Activated T-cell treated with anti-CD3 and anti-CD28 coated beads, Interleukin-2, amount 50 U/mL, for 72 hours (primary cell): ENCODE data around the gene CCDC194. TPM values are rescaled to one million over a fixed set of nuclear protein-coding genes. Genes with fewer than 3 reads are reported as not detected.

Experiments used
- ATAC-seq, 2 donors: fragments of 150-1000 bp; cut with Tn5 transposase; replicated peaks in 1 of 2; 2 replicates each; pipeline ENCODE4 v1.10.0; 2021; ENCODE audit warnings: moderate library complexity in 2 of 2, mild to moderate bottlenecking in 1 of 2
- DNase-seq, 2 donors: peaks; one replicate each; pipeline ENCODE4 v3.0.0; 2021 to 2022; ENCODE audit warnings: mixed read lengths in 1 of 2
- H3K27ac Mint-ChIP-seq: one replicate; pipeline ENCODE4 v1.8.0; 2022; ENCODE audit warnings: mild to moderate bottlenecking, moderate library complexity, mixed read lengths
- H3K27me3 Mint-ChIP-seq: one replicate; pipeline ENCODE4 v1.8.0; 2022; ENCODE audit warnings: low read depth, mixed read lengths
- H3K36me3 Mint-ChIP-seq, 2 donors: one replicate each; pipeline ENCODE4 v1.8.0; 2022; ENCODE audit warnings: mixed read lengths in 2 of 2, mild to moderate bottlenecking in 1 of 2; ENCODE audit not compliant: insufficient read depth in 2 of 2
- H3K4me1 Mint-ChIP-seq: one replicate; pipeline ENCODE4 v1.8.0; 2022; ENCODE audit warnings: low read depth, mixed read lengths
- H3K4me3 Mint-ChIP-seq, 2 donors: one replicate each; pipeline ENCODE4 v1.8.0; 2022; ENCODE audit warnings: mild to moderate bottlenecking in 2 of 2, mixed read lengths in 2 of 2, moderate library complexity in 2 of 2
- H3K9me3 Mint-ChIP-seq, 2 donors: one replicate each; pipeline ENCODE4 v1.8.0; 2022; ENCODE audit warnings: mixed read lengths in 2 of 2
- total RNA-seq, 2 donors: library from RNA; stranded (reverse); gene quantifications; one replicate each; pipeline ENCODE4 v1.2.3, GENCODE V29; 2022

Gene CCDC194
- total RNA-seq, 2 donors from 2014 or later: 2.2 to 2.8 TPM

- Mint-ChIP-seq H3K4me3 (no peak overlapping the region), H3K27ac (no peak overlapping the region), H3K36me3 (no peaks in the 10 kb centered on the region), H3K27me3 (peaks cover 32% of the 10 kb centered on the region), H3K9me3 (no peaks in the 10 kb centered on the region), H3K4me1 (peaks cover 9% of the 10 kb centered on the region)
- DNase-seq (no peak), ATAC-seq (no peak)
Observed at GRCh38 chr19:17348700-17349099, 45.3 kb downstream of the CCDC194 start.

GRCh38 chr19:17347877-17348276 is 46.1 kb downstream of the CCDC194 start:
- no peak overlapping the region for H3K4me3 Mint-ChIP-seq
- peaks cover 23% of the 10 kb centered on the region for H3K27me3 Mint-ChIP-seq
- H3K36me3 Mint-ChIP-seq: no peaks in the 10 kb centered on the region
- no peaks in the 10 kb centered on the region for H3K9me3 Mint-ChIP-seq
- no peak overlapping the region for H3K27ac Mint-ChIP-seq
- ATAC-seq (no peak), DNase-seq (no peak)
- peaks cover 9% of the 10 kb centered on the region for H3K4me1 Mint-ChIP-seq

GRCh38 chr19:17347361-17347760 is 46.6 kb downstream of the CCDC194 start:
- peaks cover 19% of the 10 kb centered on the region for H3K27me3 Mint-ChIP-seq
- DNase-seq (no peak), ATAC-seq (no peak)
- no peak overlapping the region for H3K4me3 Mint-ChIP-seq
- H3K27ac Mint-ChIP-seq: no peak overlapping the region
- H3K36me3 Mint-ChIP-seq: no peaks in the 10 kb centered on the region
- H3K9me3 Mint-ChIP-seq: no peaks in the 10 kb centered on the region
- H3K4me1 Mint-ChIP-seq: peaks cover 9% of the 10 kb centered on the region

- DNase-seq: peak; percentile 84 to 88
- peak overlapping the region in 1 of 2 donors; percentile 13 for H3K4me3 Mint-ChIP-seq
- H3K36me3 Mint-ChIP-seq: no peaks in the 10 kb centered on the region
- no peak overlapping the region for H3K27ac Mint-ChIP-seq
- peaks cover 9% of the 10 kb centered on the region for H3K4me1 Mint-ChIP-seq
- no peaks in the 10 kb centered on the region for H3K9me3 Mint-ChIP-seq
- peaks cover 17% of the 10 kb centered on the region for H3K27me3 Mint-ChIP-seq
- peak; percentile 95 to 96 for ATAC-seq
Observed at GRCh38 chr19:17346109-17346671, 47.8 kb downstream of the CCDC194 start.

- DNase-seq (no peak), ATAC-seq (no peak)
- Mint-ChIP-seq H3K27ac (no peak overlapping the region), H3K9me3 (no peaks in the 10 kb centered on the region), H3K4me3 (no peak overlapping the region), H3K4me1 (peaks cover 15% of the 10 kb centered on the region), H3K36me3 (peaks cover 0 to 3% of the 10 kb centered on the region in 2 donors), H3K27me3 (no peaks in the 10 kb centered on the region)
Observed at GRCh38 chr19:17341845-17342244, 52.2 kb downstream of the CCDC194 start.

- ATAC-seq: no peak
- no peaks in the 10 kb centered on the region for H3K27me3 Mint-ChIP-seq
- H3K9me3 Mint-ChIP-seq: no peaks in the 10 kb centered on the region
- no peak for DNase-seq
- no peak overlapping the region for H3K27ac Mint-ChIP-seq
- no peak overlapping the region for H3K4me3 Mint-ChIP-seq
- peaks cover 0 to 5% of the 10 kb centered on the region in 2 donors for H3K36me3 Mint-ChIP-seq
- H3K4me1 Mint-ChIP-seq: peaks cover 12% of the 10 kb centered on the region
Observed at GRCh38 chr19:17341386-17341785, 52.6 kb downstream of the CCDC194 start.

- no peak for ATAC-seq
- Mint-ChIP-seq H3K27me3 (no peaks in the 10 kb centered on the region), H3K27ac (no peak overlapping the region), H3K4me1 (peaks cover 10% of the 10 kb centered on the region), H3K9me3 (no peaks in the 10 kb centered on the region), H3K36me3 (peaks cover 0 to 5% of the 10 kb centered on the region in 2 donors), H3K4me3 (no peak overlapping the region)
- no peak for DNase-seq
Observed at GRCh38 chr19:17340871-17341357, 53.1 kb downstream of the CCDC194 start.

Other genes with a start within 250 kb of the CCDC194 start
- gene USE1, start 178.8 kb downstream of the CCDC194 start, total RNA-seq: 10 to 100 TPM; 27.2 to 32.8 TPM
- gene OCEL1, start 168.0 kb downstream of the CCDC194 start, total RNA-seq: 10 to 100 TPM; 19.3 to 19.4 TPM
- 1 to 10 TPM; 4.7 to 6.4 TPM for gene NR2F6, start 148.3 kb downstream of the CCDC194 start, total RNA-seq
- gene USHBP1, start 129.5 kb downstream of the CCDC194 start, total RNA-seq: under 1 TPM; 0.19 to 0.46 TPM
- gene BABAM1, start 126.8 kb downstream of the CCDC194 start, total RNA-seq: 10 to 100 TPM; 86.6 to 96.1 TPM
- 1 to 10 TPM; 5.8 to 8.9 TPM for gene ANKLE1, start 112.3 kb downstream of the CCDC194 start, total RNA-seq
- gene ABHD8, start 90.8 kb downstream of the CCDC194 start, total RNA-seq: 10 to 100 TPM; 16.1 to 16.6 TPM
- 10 to 100 TPM; 75.0 to 75.8 TPM for gene MRPL34, start 88.3 kb downstream of the CCDC194 start, total RNA-seq
- gene DDA1, start 84.6 kb downstream of the CCDC194 start, total RNA-seq: 10 to 100 TPM; 29.6 to 40.2 TPM
- gene ANO8, start 59.3 kb downstream of the CCDC194 start, total RNA-seq: 10 to 100 TPM; 11.1 to 13.7 TPM
- 10 to 100 TPM; 26.0 to 39.1 TPM for gene GTPBP3, start 56.6 kb downstream of the CCDC194 start, total RNA-seq
- gene PLVAP, start 16.9 kb downstream of the CCDC194 start, total RNA-seq: not detected
- 10 to 100 TPM; 40.9 to 75.0 TPM for gene BST2, start 11.4 kb upstream of the CCDC194 start, total RNA-seq
- gene MVB12A, start 25.9 kb upstream of the CCDC194 start, total RNA-seq: 10 to 100 TPM; 32.4 to 38.4 TPM
- gene TMEM221, start 54.5 kb upstream of the CCDC194 start, total RNA-seq: not detected
- not detected for gene NXNL1, start 66.7 kb upstream of the CCDC194 start, total RNA-seq
- gene SLC27A1, start 76.3 kb upstream of the CCDC194 start, total RNA-seq: 1 to 10 TPM; 3.5 to 4.4 TPM
- gene PGLS, start 117.5 kb upstream of the CCDC194 start, total RNA-seq: 10 to 100 TPM; 56.5 to 63.6 TPM
- 10 to 100 TPM; 38.3 to 46.3 TPM for gene COLGALT1, start 161.5 kb upstream of the CCDC194 start, total RNA-seq